Nucleus accumbens (tissue), 56 donors: ENCODE data around the gene SEBOX.
A peak's percentile ranks its signal among the peaks of the same experiment; 100 is the strongest.

Experiments used
- DNase-seq, 56 donors: peaks; one replicate each; lab custom pipeline; 2025; lab: John Stamatoyannopoulos, UW

The SEBOX gene

GRCh38 chr17:28324781-28325180 is 40.2 kb downstream of the SEBOX start:
- DNase-seq: no peak

- DNase-seq: no peak
These were observed 40.7 kb downstream of the SEBOX start for GRCh38 chr17:28324267-28324745.

- DNase-seq: no peak
These were observed 44.6 kb downstream of the SEBOX start for GRCh38 chr17:28320215-28321061.

- DNase-seq: no peak
These were observed 45.4 kb downstream of the SEBOX start for GRCh38 chr17:28319598-28319935.

GRCh38 chr17:28318759-28319597 is 46.0 kb downstream of the SEBOX start, which contains the start of gene TMEM97:
Gene TMEM97, plus strand, starts transcription at chr17:28319200. Its CDS starts 40 bp downstream, at chr17:28319240.
- peak; percentile 59 to 98 (median 93) for DNase-seq

GRCh38 chr17:28317966-28318758 is 46.8 kb downstream of the SEBOX start:
- no peak for DNase-seq

- DNase-seq: no peak
These were observed 47.7 kb downstream of the SEBOX start for GRCh38 chr17:28317099-28317965.

GRCh38 chr17:28315846-28316705 is 48.9 kb downstream of the SEBOX start:
- no peak for DNase-seq

- DNase-seq: no peak
These were observed 51.2 kb downstream of the SEBOX start for GRCh38 chr17:28313841-28314240.
